Chondrocyte (in vitro differentiated cells): Measurements from ENCODE around the gene BNIPL. TPM values are rescaled to one million over a fixed set of nuclear protein-coding genes. Genes with fewer than 3 reads are reported as not detected.

Experiments used
- DNase-seq: peaks from one replicate; pipeline ENCODE4 v3.0.0; 2021; ENCODE audit warnings: mixed read lengths, low spot score
- H3K27ac Mint-ChIP-seq: one replicate; pipeline ENCODE4 v1.8.0; 2021; ENCODE audit warnings: mild to moderate bottlenecking, moderate library complexity, mixed read lengths; ENCODE audit not compliant: unreplicated experiment
- H3K27me3 Mint-ChIP-seq: 2 replicates; pipeline ENCODE4 v1.8.0; 2021; ENCODE audit warnings: low read depth, mixed read lengths
- H3K36me3 Mint-ChIP-seq: 2 replicates; pipeline ENCODE4 v1.8.0; 2021; ENCODE audit warnings: low read depth, mixed read lengths
- H3K4me1 Mint-ChIP-seq: 2 replicates; pipeline ENCODE4 v1.8.0; 2021; ENCODE audit warnings: low read depth, mild to moderate bottlenecking, mixed read lengths
- H3K4me3 Mint-ChIP-seq: one replicate; pipeline ENCODE4 v1.8.0; 2021; ENCODE audit warnings: mild to moderate bottlenecking, moderate library complexity, mixed read lengths; ENCODE audit not compliant: unreplicated experiment
- H3K9me3 Mint-ChIP-seq: 2 replicates; pipeline ENCODE4 v1.8.0; 2021; ENCODE audit warnings: low read depth, mixed read lengths
- total RNA-seq: library from RNA; stranded (reverse); gene quantifications from 3 replicates; pipeline ENCODE4 v1.2.1, GENCODE V29; 2021
- TF ChIP-seq, protein P1 (sequence below): fragments of 200-600 bp; sonication (generic); IDR thresholded peaks from 2 replicates; pipeline ENCODE4 v1.5.0; 2021; ENCODE audit warnings: antibody characterized with exemption, mild to moderate bottlenecking, moderate library complexity

The BNIPL gene
- total RNA-seq, 1 donor from 2014 or later = 0.62 TPM

DNA sequence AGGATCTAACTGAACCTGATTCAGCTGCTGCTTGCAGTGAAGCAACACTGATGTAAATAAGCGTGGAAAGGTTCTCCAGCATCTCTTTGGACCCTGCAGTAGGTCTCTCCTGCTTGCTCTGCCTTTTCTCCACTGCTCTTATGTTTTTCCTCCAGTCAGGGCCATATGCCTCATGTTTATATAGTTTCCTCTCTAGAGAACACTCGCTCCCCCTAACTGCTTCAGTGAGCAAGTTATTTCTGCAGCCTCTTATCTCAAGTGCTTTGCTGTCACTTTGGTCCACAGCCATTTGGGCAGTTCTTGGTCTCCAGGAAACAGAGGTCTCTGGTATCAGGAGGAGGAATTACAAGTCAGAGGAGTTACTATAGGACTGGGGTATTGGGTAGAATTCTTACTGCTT is 22.9 kb upstream of the BNIPL start:
- Mint-ChIP-seq H3K27ac (peak overlapping the region; percentile 82), H3K4me3 (no peak overlapping the region), H3K36me3 (peaks cover 3% of the 10 kb centered on the region), H3K9me3 (no peaks in the 10 kb centered on the region), H3K4me1 (peaks cover 35% of the 10 kb centered on the region), H3K27me3 (no peaks in the 10 kb centered on the region)
- TF ChIP-seq, protein P1, sequence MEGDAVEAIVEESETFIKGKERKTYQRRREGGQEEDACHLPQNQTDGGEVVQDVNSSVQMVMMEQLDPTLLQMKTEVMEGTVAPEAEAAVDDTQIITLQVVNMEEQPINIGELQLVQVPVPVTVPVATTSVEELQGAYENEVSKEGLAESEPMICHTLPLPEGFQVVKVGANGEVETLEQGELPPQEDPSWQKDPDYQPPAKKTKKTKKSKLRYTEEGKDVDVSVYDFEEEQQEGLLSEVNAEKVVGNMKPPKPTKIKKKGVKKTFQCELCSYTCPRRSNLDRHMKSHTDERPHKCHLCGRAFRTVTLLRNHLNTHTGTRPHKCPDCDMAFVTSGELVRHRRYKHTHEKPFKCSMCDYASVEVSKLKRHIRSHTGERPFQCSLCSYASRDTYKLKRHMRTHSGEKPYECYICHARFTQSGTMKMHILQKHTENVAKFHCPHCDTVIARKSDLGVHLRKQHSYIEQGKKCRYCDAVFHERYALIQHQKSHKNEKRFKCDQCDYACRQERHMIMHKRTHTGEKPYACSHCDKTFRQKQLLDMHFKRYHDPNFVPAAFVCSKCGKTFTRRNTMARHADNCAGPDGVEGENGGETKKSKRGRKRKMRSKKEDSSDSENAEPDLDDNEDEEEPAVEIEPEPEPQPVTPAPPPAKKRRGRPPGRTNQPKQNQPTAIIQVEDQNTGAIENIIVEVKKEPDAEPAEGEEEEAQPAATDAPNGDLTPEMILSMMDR = no peak
- no peak for DNase-seq

DNA sequence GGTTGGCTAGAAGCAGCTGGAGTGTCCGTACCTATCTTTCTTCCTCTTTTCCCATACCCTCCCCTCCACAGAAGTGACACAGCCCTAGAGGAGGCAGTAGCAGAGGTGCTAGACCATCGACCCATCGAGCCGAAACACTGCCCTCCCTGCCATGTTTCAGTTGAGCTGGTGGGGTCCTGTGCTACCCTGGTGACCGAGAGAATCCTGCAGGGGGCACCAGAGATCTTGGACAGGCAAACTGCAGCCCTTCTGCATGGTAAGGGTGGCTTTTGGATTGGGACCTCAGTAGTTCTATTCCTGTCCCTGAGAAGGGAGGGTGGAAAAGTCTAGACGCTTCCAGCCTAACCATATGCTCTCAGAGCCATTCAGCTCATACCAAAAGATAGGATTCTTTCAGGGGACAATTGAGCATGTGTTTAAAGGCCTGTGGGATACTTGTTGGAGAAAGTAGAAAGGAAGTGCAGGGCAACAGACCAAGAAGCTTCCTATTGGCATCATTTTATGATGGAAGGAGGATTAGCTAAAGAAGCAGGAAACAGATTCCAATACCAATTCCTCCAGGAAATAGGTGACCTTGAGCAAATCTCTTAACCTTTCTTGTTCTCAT is 11.7 kb upstream of the BNIPL start:
- no peak overlapping the region for H3K4me3 Mint-ChIP-seq
- H3K36me3 Mint-ChIP-seq = peaks cover 20% of the 10 kb centered on the region
- H3K27ac Mint-ChIP-seq = peak overlapping the region; percentile 41
- H3K27me3 Mint-ChIP-seq = no peaks in the 10 kb centered on the region
- H3K4me1 Mint-ChIP-seq = peaks cover 7% of the 10 kb centered on the region
- no peak for DNase-seq
- TF ChIP-seq, protein P1 = peak; percentile 80
- no peaks in the 10 kb centered on the region for H3K9me3 Mint-ChIP-seq

DNA sequence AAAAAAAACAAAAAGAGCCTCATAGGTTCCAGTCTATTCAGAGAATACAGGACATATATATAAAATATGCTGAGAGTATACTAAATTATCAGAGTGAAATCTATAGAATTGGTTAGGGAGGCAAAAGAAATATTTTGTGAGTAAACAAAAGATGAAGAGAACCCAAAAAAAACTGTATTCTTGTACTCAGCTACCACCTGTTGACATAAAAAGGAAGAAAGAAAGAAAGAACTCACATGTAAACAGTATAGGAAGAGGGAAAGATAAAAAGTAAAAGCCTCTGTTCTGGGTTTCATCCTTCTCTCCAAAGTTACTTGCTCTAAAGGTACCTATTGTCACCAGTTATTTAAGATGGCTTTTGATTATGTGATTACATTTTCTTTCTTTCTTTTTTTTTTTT is 9.9 kb upstream of the BNIPL start:
- DNase-seq = no peak
- no peak overlapping the region for H3K27ac Mint-ChIP-seq
- peaks cover 22% of the 10 kb centered on the region for H3K36me3 Mint-ChIP-seq
- no peak overlapping the region for H3K4me3 Mint-ChIP-seq
- no peaks in the 10 kb centered on the region for H3K27me3 Mint-ChIP-seq
- peaks cover 7% of the 10 kb centered on the region for H3K4me1 Mint-ChIP-seq
- TF ChIP-seq, protein P1 = no peak
- no peaks in the 10 kb centered on the region for H3K9me3 Mint-ChIP-seq

DNA sequence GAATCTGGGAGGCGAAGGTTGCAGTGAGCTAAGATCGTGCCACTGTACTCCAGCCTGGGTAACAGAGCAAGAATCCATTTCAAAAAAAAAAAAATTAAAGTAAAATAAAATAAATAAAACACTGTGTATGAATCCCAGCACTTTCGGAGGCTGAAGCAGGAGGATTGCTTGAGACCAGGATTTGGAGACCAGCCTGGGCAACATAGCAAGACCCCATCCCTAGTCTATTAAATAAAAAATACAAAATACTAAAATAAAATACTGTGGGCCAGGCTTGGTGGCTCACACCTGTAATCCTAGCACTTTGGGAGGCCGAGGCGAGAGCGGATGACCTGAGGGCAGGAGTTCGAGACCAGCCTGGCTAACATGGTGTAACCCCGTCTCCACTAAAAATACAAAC is 4.2 kb upstream of the BNIPL start:
- H3K4me3 Mint-ChIP-seq = no peak overlapping the region
- DNase-seq = no peak
- H3K9me3 Mint-ChIP-seq = no peaks in the 10 kb centered on the region
- H3K4me1 Mint-ChIP-seq = no peaks in the 10 kb centered on the region
- TF ChIP-seq, protein P1 = no peak
- no peak overlapping the region for H3K27ac Mint-ChIP-seq
- peaks cover 26% of the 10 kb centered on the region for H3K36me3 Mint-ChIP-seq
- no peaks in the 10 kb centered on the region for H3K27me3 Mint-ChIP-seq

DNA sequence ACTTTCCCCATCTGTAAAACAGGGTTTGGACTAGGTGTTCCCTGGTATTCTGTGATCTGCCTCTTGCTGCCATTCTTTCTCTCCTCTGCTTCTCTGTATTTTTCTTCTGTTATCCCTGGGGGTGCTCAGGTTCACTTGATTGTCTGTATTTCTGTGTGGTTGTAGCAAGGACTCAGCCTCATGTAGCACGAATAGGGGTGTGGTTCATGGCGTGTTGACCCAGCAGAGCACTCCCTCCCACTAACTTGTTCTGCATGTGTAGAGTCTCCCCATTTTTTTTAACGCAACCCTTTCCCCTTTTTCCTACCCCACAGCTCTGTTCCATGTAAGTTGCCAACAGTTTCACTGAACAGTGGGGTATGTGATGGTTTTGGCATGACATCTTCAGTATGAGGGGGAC is 1.2 kb upstream of the BNIPL start:
- no peaks in the 10 kb centered on the region for H3K9me3 Mint-ChIP-seq
- no peak overlapping the region for H3K4me3 Mint-ChIP-seq
- H3K27me3 Mint-ChIP-seq = no peaks in the 10 kb centered on the region
- H3K4me1 Mint-ChIP-seq = no peaks in the 10 kb centered on the region
- no peak for DNase-seq
- no peak overlapping the region for H3K27ac Mint-ChIP-seq
- peaks cover 20% of the 10 kb centered on the region for H3K36me3 Mint-ChIP-seq
- TF ChIP-seq, protein P1 = no peak
